ENCODE data around the gene UBXN7. TPM values are rescaled to one million over a fixed set of nuclear protein-coding genes. Genes with fewer than 3 reads are reported as not detected.
A peak's percentile ranks its signal among the peaks of the same experiment; 100 is the strongest.

UBXN7 gene
- total and polyA plus RNA-seq, 9 of the 15 experiments (the other 6 are each of a cell fraction or from before 2014, with no cell fraction given): 3.5 to 44.6 (median 13.4) TPM

DNA sequence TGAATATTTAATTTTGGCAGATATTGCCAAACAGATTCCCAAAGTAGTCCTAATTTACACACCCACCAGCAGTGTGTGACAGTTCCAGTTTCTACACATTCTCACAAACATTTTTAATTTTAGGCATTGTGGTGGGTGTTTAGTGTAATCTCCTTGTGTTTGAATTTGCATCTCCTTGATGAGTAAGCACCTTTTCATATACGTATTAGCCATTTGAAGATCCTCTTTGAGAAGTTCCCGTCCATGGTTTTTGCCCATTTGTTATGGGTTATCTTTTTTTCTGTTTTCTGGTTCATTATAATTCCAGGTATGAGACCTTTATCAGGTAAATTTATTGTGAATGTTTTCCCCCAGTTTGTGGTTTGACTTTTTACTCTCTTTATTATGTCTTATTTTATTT lies 91.8 kb downstream of the UBXN7 start (continued):
- TF ChIP-seq, protein P1, sequence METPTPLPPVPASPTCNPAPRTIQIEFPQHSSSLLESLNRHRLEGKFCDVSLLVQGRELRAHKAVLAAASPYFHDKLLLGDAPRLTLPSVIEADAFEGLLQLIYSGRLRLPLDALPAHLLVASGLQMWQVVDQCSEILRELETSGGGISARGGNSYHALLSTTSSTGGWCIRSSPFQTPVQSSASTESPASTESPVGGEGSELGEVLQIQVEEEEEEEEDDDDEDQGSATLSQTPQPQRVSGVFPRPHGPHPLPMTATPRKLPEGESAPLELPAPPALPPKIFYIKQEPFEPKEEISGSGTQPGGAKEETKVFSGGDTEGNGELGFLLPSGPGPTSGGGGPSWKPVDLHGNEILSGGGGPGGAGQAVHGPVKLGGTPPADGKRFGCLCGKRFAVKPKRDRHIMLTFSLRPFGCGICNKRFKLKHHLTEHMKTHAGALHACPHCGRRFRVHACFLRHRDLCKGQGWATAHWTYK (CRISPR knock-in tag; IDR thresholded peaks at IDR 0.05): no peak
- peak; percentile 45; the same call in 1 of the 2 replicates for TF ChIP-seq ILF3 (IDR thresholded peaks at IDR 0.05; ENCODE audit: borderline replicate concordance)
- no peak for TF ChIP-seq ZNF239 (CRISPR knock-in tag; IDR thresholded peaks at IDR 0.05)
- TF ChIP-seq CHCHD3 (CRISPR knock-in tag; IDR thresholded peaks at IDR 0.05): no peak
- TF ChIP-seq, protein P2, sequence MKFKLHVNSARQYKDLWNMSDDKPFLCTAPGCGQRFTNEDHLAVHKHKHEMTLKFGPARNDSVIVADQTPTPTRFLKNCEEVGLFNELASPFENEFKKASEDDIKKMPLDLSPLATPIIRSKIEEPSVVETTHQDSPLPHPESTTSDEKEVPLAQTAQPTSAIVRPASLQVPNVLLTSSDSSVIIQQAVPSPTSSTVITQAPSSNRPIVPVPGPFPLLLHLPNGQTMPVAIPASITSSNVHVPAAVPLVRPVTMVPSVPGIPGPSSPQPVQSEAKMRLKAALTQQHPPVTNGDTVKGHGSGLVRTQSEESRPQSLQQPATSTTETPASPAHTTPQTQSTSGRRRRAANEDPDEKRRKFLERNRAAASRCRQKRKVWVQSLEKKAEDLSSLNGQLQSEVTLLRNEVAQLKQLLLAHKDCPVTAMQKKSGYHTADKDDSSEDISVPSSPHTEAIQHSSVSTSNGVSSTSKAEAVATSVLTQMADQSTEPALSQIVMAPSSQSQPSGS (CRISPR knock-in tag; IDR thresholded peaks at IDR 0.05): no peak
- TF ChIP-seq FOXM1 (IDR thresholded peaks at IDR 0.05; ENCODE audit: low read depth): no peak
- TF ChIP-seq FOXM1 (CRISPR knock-in tag; IDR thresholded peaks at IDR 0.05; ENCODE audit: low read depth): no peak
- no peak for TF ChIP-seq ZNF436 (CRISPR knock-in tag; IDR thresholded peaks at IDR 0.05)
- TF ChIP-seq GATAD2B (IDR thresholded peaks at IDR 0.05; ENCODE audit: borderline replicate concordance): peak; percentile 5; the same call in 1 of the 2 replicates
- peak; percentile 82 for TF ChIP-seq MAFF (IDR thresholded peaks at IDR 0.05; ENCODE audit: low read length)
- TF ChIP-seq ZFP1 (CRISPR knock-in tag; IDR thresholded peaks at IDR 0.05): no peak
- TF ChIP-seq, protein P3, sequence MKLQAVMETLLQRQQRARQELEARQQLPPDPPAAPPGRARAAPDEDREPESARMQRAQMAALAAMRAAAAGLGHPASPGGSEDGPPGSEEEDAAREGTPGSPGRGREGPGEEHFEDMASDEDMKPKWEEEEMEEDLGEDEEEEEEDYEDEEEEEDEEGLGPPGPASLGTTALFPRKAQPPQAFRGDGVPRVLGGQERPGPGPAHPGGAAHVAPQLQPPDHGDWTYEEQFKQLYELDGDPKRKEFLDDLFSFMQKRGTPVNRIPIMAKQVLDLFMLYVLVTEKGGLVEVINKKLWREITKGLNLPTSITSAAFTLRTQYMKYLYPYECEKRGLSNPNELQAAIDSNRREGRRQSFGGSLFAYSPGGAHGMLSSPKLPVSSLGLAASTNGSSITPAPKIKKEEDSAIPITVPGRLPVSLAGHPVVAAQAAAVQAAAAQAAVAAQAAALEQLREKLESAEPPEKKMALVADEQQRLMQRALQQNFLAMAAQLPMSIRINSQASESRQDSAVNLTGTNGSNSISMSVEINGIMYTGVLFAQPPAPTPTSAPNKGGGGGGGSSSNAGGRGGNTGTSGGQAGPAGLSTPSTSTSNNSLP (IDR thresholded peaks at IDR 0.05; ENCODE audit: borderline replicate concordance, low read depth, low read length): 0 out of 2 replicates have a peak, but pooled peaks have one; percentile 25
- TF ChIP-seq, protein P4, sequence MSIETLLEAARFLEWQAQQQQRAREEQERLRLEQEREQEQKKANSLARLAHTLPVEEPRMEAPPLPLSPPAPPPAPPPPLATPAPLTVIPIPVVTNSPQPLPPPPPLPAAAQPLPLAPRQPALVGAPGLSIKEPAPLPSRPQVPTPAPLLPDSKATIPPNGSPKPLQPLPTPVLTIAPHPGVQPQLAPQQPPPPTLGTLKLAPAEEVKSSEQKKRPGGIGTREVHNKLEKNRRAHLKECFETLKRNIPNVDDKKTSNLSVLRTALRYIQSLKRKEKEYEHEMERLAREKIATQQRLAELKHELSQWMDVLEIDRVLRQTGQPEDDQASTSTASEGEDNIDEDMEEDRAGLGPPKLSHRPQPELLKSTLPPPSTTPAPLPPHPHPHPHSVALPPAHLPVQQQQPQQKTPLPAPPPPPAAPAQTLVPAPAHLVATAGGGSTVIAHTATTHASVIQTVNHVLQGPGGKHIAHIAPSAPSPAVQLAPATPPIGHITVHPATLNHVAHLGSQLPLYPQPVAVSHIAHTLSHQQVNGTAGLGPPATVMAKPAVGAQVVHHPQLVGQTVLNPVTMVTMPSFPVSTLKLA (conservative IDR thresholded peaks at IDR 0.05): 0 out of 4 replicates have a peak, but pooled peaks of 1 of the 2 experiments have one; percentile 13
- peak; percentile 97 for TF ChIP-seq ZNF316 (IDR thresholded peaks at IDR 0.05)
- no peak for TF ChIP-seq ESRRB (CRISPR knock-in tag; IDR thresholded peaks at IDR 0.05; ENCODE audit: borderline replicate concordance)
- TF ChIP-seq NR1H2 (CRISPR knock-in tag; IDR thresholded peaks at IDR 0.05): no peak
- peak; percentile 79 for TF ChIP-seq MAFG (tag; conservative IDR thresholded peaks at IDR 0.05)
- 0 out of 2 replicates have a peak, but pooled peaks have one; percentile 26 for TF ChIP-seq NCOA6 (IDR thresholded peaks at IDR 0.05)
- TF ChIP-seq, protein P5, sequence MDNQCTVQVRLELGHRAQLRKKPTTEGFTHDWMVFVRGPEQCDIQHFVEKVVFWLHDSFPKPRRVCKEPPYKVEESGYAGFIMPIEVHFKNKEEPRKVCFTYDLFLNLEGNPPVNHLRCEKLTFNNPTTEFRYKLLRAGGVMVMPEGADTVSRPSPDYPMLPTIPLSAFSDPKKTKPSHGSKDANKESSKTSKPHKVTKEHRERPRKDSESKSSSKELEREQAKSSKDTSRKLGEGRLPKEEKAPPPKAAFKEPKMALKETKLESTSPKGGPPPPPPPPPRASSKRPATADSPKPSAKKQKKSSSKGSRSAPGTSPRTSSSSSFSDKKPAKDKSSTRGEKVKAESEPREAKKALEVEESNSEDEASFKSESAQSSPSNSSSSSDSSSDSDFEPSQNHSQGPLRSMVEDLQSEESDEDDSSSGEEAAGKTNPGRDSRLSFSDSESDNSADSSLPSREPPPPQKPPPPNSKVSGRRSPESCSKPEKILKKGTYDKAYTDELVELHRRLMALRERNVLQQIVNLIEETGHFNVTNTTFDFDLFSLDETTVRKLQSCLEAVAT (IDR thresholded peaks at IDR 0.05): no peak
- no peak for TF ChIP-seq BRD9 (IDR thresholded peaks at IDR 0.05; ENCODE audit: low read depth, partially characterized antibody)

All from K562 (cell line).